H9 (cell line): Measurements from ENCODE around the gene SLC13A5. TPM values are rescaled to one million over a fixed set of nuclear protein-coding genes. Genes with fewer than 3 reads are reported as not detected.

Experiments used
- DNase-seq: peaks from one replicate; pipeline ENCODE4 v3.0.0-alpha.2; 2017
- H2AFZ ChIP-seq: one replicate; pipeline ENCODE4 v1.6.1; 2013; ENCODE audit warnings: mild to moderate bottlenecking, low read length, control low read depth, moderate library complexity
- H2AK5ac ChIP-seq: 2 replicates; pipeline ENCODE4 v1.6.1; 2013; ENCODE audit warnings: low read length, control low read depth, mixed read lengths; ENCODE audit not compliant: insufficient read length
- H2BK120ac ChIP-seq: one replicate; pipeline ENCODE4 v1.6.1; 2013; ENCODE audit warnings: low read depth, mild to moderate bottlenecking, low read length, control low read depth, inconsistent platforms; ENCODE audit not compliant: poor library complexity, severe bottlenecking
- H2BK12ac ChIP-seq: 2 replicates; pipeline ENCODE4 v1.6.1; 2013; ENCODE audit warnings: low read length, control low read depth, mixed read lengths, low read depth; ENCODE audit not compliant: insufficient read length
- H2BK15ac ChIP-seq: 2 replicates; pipeline ENCODE4 v1.6.1; 2013; ENCODE audit warnings: low read depth, low read length, control low read depth
- H2BK20ac ChIP-seq: one replicate; pipeline ENCODE4 v1.6.1; 2013; ENCODE audit warnings: low read depth, mild to moderate bottlenecking, low read length, control low read depth, inconsistent platforms; ENCODE audit not compliant: poor library complexity, severe bottlenecking
- H2BK5ac ChIP-seq: 2 replicates; pipeline ENCODE4 v1.6.1; 2013; ENCODE audit warnings: low read length, control low read depth, mixed read lengths; ENCODE audit not compliant: insufficient read length
- H3K14ac ChIP-seq: 2 replicates; pipeline ENCODE4 v1.6.1; 2013; ENCODE audit warnings: low read length, control low read depth; ENCODE audit not compliant: insufficient read depth
- H3K18ac ChIP-seq: 2 replicates; pipeline ENCODE4 v1.6.1; 2013; ENCODE audit warnings: low read depth, mild to moderate bottlenecking, mixed read lengths, low read length, control low read depth; ENCODE audit not compliant: insufficient read length
- H3K23ac ChIP-seq: 2 replicates; pipeline ENCODE4 v1.6.1; 2013; ENCODE audit warnings: low read length, control low read depth, mixed read lengths, low read depth; ENCODE audit not compliant: insufficient read length
- H3K23me2 ChIP-seq: 2 replicates; pipeline ENCODE4 v1.6.1; 2013; ENCODE audit warnings: low read depth, mild to moderate bottlenecking, mixed read lengths, low read length, control low read depth; ENCODE audit not compliant: insufficient read length, poor library complexity, severe bottlenecking
- H3K27ac ChIP-seq: 2 replicates; pipeline ENCODE4 v1.5.1; 2013; ENCODE audit warnings: low read length, control low read depth, mixed read lengths, low read depth; ENCODE audit not compliant: insufficient read length
- H3K27me3 ChIP-seq: 2 replicates; pipeline ENCODE4 v1.6.1; 2013; ENCODE audit warnings: low read length, control low read depth, inconsistent platforms; ENCODE audit not compliant: insufficient read depth
- H3K4ac ChIP-seq: 2 replicates; pipeline ENCODE4 v1.6.1; 2013; ENCODE audit warnings: low read depth, mild to moderate bottlenecking, control low read depth, inconsistent platforms, low read length, moderate library complexity
- H3K4me1 ChIP-seq: 2 replicates; pipeline ENCODE4 v1.6.1; 2013; ENCODE audit warnings: low read length, control low read depth, inconsistent platforms; ENCODE audit not compliant: insufficient read depth
- H3K4me2 ChIP-seq: 2 replicates; pipeline ENCODE4 v1.6.1; 2013; ENCODE audit warnings: low read length, control low read depth, mixed read lengths; ENCODE audit not compliant: insufficient read length, insufficient read depth
- H3K56ac ChIP-seq: 2 replicates; pipeline ENCODE4 v1.6.1; 2013; ENCODE audit warnings: low read depth, mild to moderate bottlenecking, mixed read lengths, low read length, control low read depth; ENCODE audit not compliant: insufficient read length
- H3K79me1 ChIP-seq: 2 replicates; pipeline ENCODE4 v1.6.1; 2013; ENCODE audit warnings: low read depth, mild to moderate bottlenecking, moderate library complexity, low read length, control low read depth, inconsistent platforms; ENCODE audit not compliant: insufficient read depth, poor library complexity, severe bottlenecking
- H3K79me2 ChIP-seq: 2 replicates; pipeline ENCODE4 v1.6.1; 2013; ENCODE audit warnings: low read length, control low read depth, inconsistent platforms; ENCODE audit not compliant: insufficient read depth
- H3K9ac ChIP-seq: 2 replicates; pipeline ENCODE4 v1.6.1; 2013; ENCODE audit warnings: low read length, control low read depth, mixed read lengths; ENCODE audit not compliant: insufficient read length; ENCODE audit errors: extremely low read depth
- H3K9me3 ChIP-seq: one replicate; pipeline ENCODE4 v1.6.1; 2013; ENCODE audit warnings: low read depth, low read length, inconsistent platforms; ENCODE audit not compliant: control insufficient read depth
- H3T11ph ChIP-seq: one replicate; pipeline ENCODE4 v1.6.1; 2013; ENCODE audit warnings: mild to moderate bottlenecking, low read length, control low read depth, inconsistent platforms
- H4K20me1 ChIP-seq: one replicate; pipeline ENCODE4 v1.6.1; 2013; ENCODE audit not compliant: control insufficient read depth, insufficient read length, insufficient read depth
- H4K5ac ChIP-seq: 2 replicates; pipeline ENCODE4 v1.6.1; 2013; ENCODE audit warnings: low read depth, mild to moderate bottlenecking, mixed read lengths, low read length, control low read depth; ENCODE audit not compliant: insufficient read length
- H4K8ac ChIP-seq: replicated peaks from 2 replicates; pipeline ENCODE4 v1.6.1; 2013; ENCODE audit warnings: low read length, control low read depth, mixed read lengths, low read depth; ENCODE audit not compliant: insufficient read length
- H4K91ac ChIP-seq: 2 replicates; pipeline ENCODE4 v1.6.1; 2013; ENCODE audit warnings: low read depth, mild to moderate bottlenecking, moderate library complexity, mixed read lengths, low read length, control low read depth; ENCODE audit not compliant: insufficient read length
- H3K27ac Mint-ChIP-seq, 3 experiments: 2 replicates in 2 of 3; 3 replicates in 1 of 3; pipeline ENCODE4 v1.8.0; 2020 to 2021; ENCODE audit warnings: mixed read lengths in 3 of 3, mild to moderate bottlenecking in 1 of 3, moderate library complexity in 1 of 3
- H3K27me3 Mint-ChIP-seq: 2 replicates; pipeline ENCODE4 v1.8.0; 2021; ENCODE audit warnings: low read depth, mild to moderate bottlenecking, moderate library complexity, mixed read lengths
- H3K36me3 Mint-ChIP-seq, 3 experiments: 2 replicates in 2 of 3; 3 replicates in 1 of 3; pipeline ENCODE4 v1.8.0; 2020 to 2021; ENCODE audit warnings: low read depth in 3 of 3, mixed read lengths in 3 of 3; ENCODE audit not compliant: insufficient read depth in 1 of 3
- H3K4me1 Mint-ChIP-seq, 2 experiments: 2 replicates each; pipeline ENCODE4 v1.8.0; 2020; ENCODE audit warnings: mixed read lengths in 2 of 2
- H3K4me3 Mint-ChIP-seq, 2 experiments: 2 replicates in 1 of 2; 3 replicates in 1 of 2; pipeline ENCODE4 v1.8.0; 2020 to 2021; ENCODE audit warnings: mild to moderate bottlenecking in 2 of 2, mixed read lengths in 2 of 2, moderate library complexity in 1 of 2
- H3K9me3 Mint-ChIP-seq, 2 experiments: 2 replicates in 1 of 2; 3 replicates in 1 of 2; pipeline ENCODE4 v1.8.0; 2020; ENCODE audit warnings: mild to moderate bottlenecking in 2 of 2, mixed read lengths in 2 of 2, moderate library complexity in 1 of 2
- WGBS: extraction: QIAGEN DNeasy Blood & Tissue Kit; methylation state at CpG from one replicate; pipeline ENCODE4 v1.1.7; 2013; ENCODE audit warnings: missing lambda C conversion rate, low lambda C conversion rate, mixed read lengths; ENCODE audit not compliant: insufficient read length; ENCODE audit errors: extremely low coverage; 5-methylcytosine and 5-hydroxymethylcytosine counted together
- total RNA-seq: library from RNA; stranded (reverse); gene quantifications from 2 replicates; pipeline ENCODE4 v1.2.1, GENCODE V29; 2021
- TF ChIP-seq, protein P1 (sequence below): fragments of 200-600 bp; sonication (generic); conservative IDR thresholded peaks from 3 replicates; pipeline ENCODE4 v1.8.0; 2021; ENCODE audit warnings: antibody characterized with exemption, mild to moderate bottlenecking

Gene SLC13A5
- total RNA-seq, 1 experiment from 2014 or later = 1.6 TPM

DNA sequence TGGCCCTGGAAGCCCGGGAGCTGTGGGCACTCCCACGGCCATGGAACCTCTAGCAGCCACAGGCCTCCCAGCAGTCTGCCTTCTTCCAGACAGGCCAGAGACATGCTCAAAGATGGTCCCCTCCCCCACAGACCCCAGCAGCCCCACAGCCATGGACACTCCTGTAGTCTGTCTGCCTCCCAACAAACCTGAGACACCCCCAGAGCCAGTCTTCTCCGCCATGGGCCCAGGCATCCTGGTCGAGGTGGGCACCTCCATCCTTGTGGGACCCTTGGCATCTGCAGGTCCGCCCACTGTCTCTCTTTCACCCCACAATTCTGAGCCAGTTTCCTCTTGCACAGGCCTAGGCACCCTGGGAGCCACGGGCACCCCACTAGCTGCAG is 75.7 kb downstream of the SLC13A5 start:
- no peak overlapping the region for H2AK5ac ChIP-seq
- no peak overlapping the region for H3K56ac ChIP-seq
- no peak overlapping the region for H3K27ac ChIP-seq
- H3K27me3 ChIP-seq = no peaks in the 10 kb centered on the region
- no peak overlapping the region for H2AFZ ChIP-seq
- H3K4me3 Mint-ChIP-seq = no peak overlapping the region
- no peak overlapping the region for H2BK12ac ChIP-seq
- WGBS = no CpG with 5 or more reads among the region's 6 CpGs
- no peak overlapping the region for H2BK15ac ChIP-seq
- H4K20me1 ChIP-seq = no peaks in the 10 kb centered on the region
- no peak overlapping the region for H2BK120ac ChIP-seq
- H3K23ac ChIP-seq = no peak overlapping the region
- peaks cover 15 to 18% of the 10 kb centered on the region in 2 experiments for H3K4me1 Mint-ChIP-seq
- no peak for DNase-seq
- H3K79me1 ChIP-seq = no peaks in the 10 kb centered on the region
- peaks cover 18% of the 10 kb centered on the region for H3K23me2 ChIP-seq
- H4K5ac ChIP-seq = no peak overlapping the region
- no peak overlapping the region for H2BK20ac ChIP-seq
- no peaks in the 10 kb centered on the region for H3K4me1 ChIP-seq
- no peak overlapping the region for H3K9ac ChIP-seq
- TF ChIP-seq, protein P1, sequence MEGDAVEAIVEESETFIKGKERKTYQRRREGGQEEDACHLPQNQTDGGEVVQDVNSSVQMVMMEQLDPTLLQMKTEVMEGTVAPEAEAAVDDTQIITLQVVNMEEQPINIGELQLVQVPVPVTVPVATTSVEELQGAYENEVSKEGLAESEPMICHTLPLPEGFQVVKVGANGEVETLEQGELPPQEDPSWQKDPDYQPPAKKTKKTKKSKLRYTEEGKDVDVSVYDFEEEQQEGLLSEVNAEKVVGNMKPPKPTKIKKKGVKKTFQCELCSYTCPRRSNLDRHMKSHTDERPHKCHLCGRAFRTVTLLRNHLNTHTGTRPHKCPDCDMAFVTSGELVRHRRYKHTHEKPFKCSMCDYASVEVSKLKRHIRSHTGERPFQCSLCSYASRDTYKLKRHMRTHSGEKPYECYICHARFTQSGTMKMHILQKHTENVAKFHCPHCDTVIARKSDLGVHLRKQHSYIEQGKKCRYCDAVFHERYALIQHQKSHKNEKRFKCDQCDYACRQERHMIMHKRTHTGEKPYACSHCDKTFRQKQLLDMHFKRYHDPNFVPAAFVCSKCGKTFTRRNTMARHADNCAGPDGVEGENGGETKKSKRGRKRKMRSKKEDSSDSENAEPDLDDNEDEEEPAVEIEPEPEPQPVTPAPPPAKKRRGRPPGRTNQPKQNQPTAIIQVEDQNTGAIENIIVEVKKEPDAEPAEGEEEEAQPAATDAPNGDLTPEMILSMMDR = no peak
- H3K27me3 Mint-ChIP-seq = no peaks in the 10 kb centered on the region; the same call in 1 of the 2 replicates
- H4K91ac ChIP-seq = no peak overlapping the region
- H3K27ac Mint-ChIP-seq = peak overlapping the region in 1 of 3 experiments; percentile 73; a peak in 1 of 7 replicates
- H3K9me3 ChIP-seq = no peaks in the 10 kb centered on the region
- H3K36me3 Mint-ChIP-seq = peaks cover 21 to 29% (median 27%) of the 10 kb centered on the region in 3 experiments
- no peak overlapping the region for H3K18ac ChIP-seq
- no peaks in the 10 kb centered on the region for H3K9me3 Mint-ChIP-seq
- peaks cover 2% of the 10 kb centered on the region; the same call in 1 of the 2 replicates for H3K79me2 ChIP-seq
- no peak overlapping the region for H3T11ph ChIP-seq
- no peak overlapping the region for H3K4ac ChIP-seq
- H4K8ac ChIP-seq = no peak overlapping the region
- no peak overlapping the region for H3K4me2 ChIP-seq
- H3K14ac ChIP-seq = no peak overlapping the region
- H2BK5ac ChIP-seq = no peak overlapping the region
